Measurements from ENCODE around the gene UTS2R.

The UTS2R gene

GRCh38 chr17:82361885-82362633 is 9.5 kb upstream of the UTS2R start:
- Histone ChIP-seq H3K27ac (ENCODE audit: low read length) (peak overlapping the region; percentile 19), H2AFZ (ENCODE audit: low read depth, low read length) (no peak overlapping the region), H3K27me3 (ENCODE audit: insufficient read depth, low read length, poor library complexity) (no peaks in the 10 kb centered on the region), H4K20me1 (ENCODE audit: insufficient read depth, low read length) (peaks cover 20% of the 10 kb centered on the region), H3K4me3 (ENCODE audit: low read depth in 1 of 2, low read length in 2 of 2) (peak overlapping the region in 1 of 2 experiments; percentile 31; a peak in 2 of 4 replicates), H3K4me1 (ENCODE audit: insufficient read depth, low read length) (peaks cover 62% of the 10 kb centered on the region), H3K36me3 (ENCODE audit: insufficient read depth, low read length) (peaks cover 22% of the 10 kb centered on the region), H3K79me2 (ENCODE audit: insufficient read depth, low read length) (peaks cover 26% of the 10 kb centered on the region), H3K9me3 (ENCODE audit: insufficient read depth, low read length, severe bottlenecking) (no peaks in the 10 kb centered on the region), H3K9ac (ENCODE audit: low read depth, low read length) (peak overlapping the region; percentile 18; the same call in 1 of the 2 replicates), H3K4me2 (ENCODE audit: insufficient read depth, low read length) (peak overlapping the region; percentile 31)
- ATAC-seq (ENCODE audit: insufficient read depth, low read depth) (no peak), DNase-seq (no peak)
- no peak for TF ChIP-seq EZH2 (IDR thresholded peaks at IDR 0.05; ENCODE audit: borderline replicate concordance, low read depth, low read length, severe bottlenecking)
- TF ChIP-seq, protein P1, sequence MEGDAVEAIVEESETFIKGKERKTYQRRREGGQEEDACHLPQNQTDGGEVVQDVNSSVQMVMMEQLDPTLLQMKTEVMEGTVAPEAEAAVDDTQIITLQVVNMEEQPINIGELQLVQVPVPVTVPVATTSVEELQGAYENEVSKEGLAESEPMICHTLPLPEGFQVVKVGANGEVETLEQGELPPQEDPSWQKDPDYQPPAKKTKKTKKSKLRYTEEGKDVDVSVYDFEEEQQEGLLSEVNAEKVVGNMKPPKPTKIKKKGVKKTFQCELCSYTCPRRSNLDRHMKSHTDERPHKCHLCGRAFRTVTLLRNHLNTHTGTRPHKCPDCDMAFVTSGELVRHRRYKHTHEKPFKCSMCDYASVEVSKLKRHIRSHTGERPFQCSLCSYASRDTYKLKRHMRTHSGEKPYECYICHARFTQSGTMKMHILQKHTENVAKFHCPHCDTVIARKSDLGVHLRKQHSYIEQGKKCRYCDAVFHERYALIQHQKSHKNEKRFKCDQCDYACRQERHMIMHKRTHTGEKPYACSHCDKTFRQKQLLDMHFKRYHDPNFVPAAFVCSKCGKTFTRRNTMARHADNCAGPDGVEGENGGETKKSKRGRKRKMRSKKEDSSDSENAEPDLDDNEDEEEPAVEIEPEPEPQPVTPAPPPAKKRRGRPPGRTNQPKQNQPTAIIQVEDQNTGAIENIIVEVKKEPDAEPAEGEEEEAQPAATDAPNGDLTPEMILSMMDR (IDR thresholded peaks at IDR 0.05; ENCODE audit: borderline replicate concordance, extremely low read depth, low read length, poor library complexity, severe bottlenecking): no peak

DNA sequence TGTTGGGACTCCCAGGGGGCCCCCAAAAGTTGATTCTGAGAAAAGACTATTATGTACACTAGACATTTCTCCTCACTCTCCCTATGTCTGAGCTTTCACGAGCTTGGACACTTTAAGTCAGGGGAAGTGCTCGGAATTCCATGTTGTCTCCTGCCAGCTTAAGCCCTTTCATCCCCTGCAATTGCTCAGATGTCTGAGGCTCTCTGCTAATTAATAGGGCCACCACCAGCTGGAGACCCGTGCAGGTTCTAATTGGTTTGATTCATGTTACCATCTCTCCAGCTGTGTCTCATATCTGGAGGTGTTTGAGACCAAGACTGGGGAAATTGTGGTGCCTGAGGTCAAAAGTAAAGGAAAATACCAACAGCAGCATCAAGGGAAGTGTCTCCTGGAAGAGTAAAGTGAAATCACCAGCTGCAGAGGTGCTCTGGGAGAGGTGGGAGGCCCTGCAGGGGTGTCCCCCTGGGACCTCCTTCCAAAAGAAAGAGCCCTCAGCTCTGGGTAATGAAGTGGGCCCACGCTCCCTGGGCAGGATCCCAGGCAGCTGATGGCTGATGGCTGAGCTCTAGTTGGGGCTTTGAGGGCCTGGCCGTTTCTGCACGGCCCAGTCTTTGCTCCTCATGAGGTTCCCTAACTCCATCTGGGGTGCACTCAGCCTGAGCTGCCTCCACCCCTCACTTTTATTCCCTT is 5.8 kb upstream of the UTS2R start:
- TF ChIP-seq, protein P1 (IDR thresholded peaks at IDR 0.05; ENCODE audit: borderline replicate concordance, extremely low read depth, low read length, poor library complexity, severe bottlenecking): no peak
- no peak for TF ChIP-seq EZH2 (IDR thresholded peaks at IDR 0.05; ENCODE audit: borderline replicate concordance, low read depth, low read length, severe bottlenecking)
- no peak overlapping the region for H3K4me2 ChIP-seq (ENCODE audit: insufficient read depth, low read length)
- H3K4me3 ChIP-seq (ENCODE audit: low read depth in 1 of 2, low read length in 2 of 2): no peak overlapping the region

GRCh38 chr17:82366749-82367148 is 4.8 kb upstream of the UTS2R start:
- H3K4me3 ChIP-seq (ENCODE audit: low read depth in 1 of 2, low read length in 2 of 2): no peak overlapping the region
- H3K79me2 ChIP-seq (ENCODE audit: insufficient read depth, low read length): peaks cover 15% of the 10 kb centered on the region
- no peaks in the 10 kb centered on the region for H3K9me3 ChIP-seq (ENCODE audit: insufficient read depth, low read length, severe bottlenecking)
- peaks cover 43% of the 10 kb centered on the region for H3K4me1 ChIP-seq (ENCODE audit: insufficient read depth, low read length)
- no peak for TF ChIP-seq EZH2 (IDR thresholded peaks at IDR 0.05; ENCODE audit: borderline replicate concordance, low read depth, low read length, severe bottlenecking)
- TF ChIP-seq, protein P1 (IDR thresholded peaks at IDR 0.05; ENCODE audit: borderline replicate concordance, extremely low read depth, low read length, poor library complexity, severe bottlenecking): no peak
- peak overlapping the region; percentile 60; the same call in 1 of the 2 replicates for H3K4me2 ChIP-seq (ENCODE audit: insufficient read depth, low read length)
- H3K9ac ChIP-seq (ENCODE audit: low read depth, low read length): peak overlapping the region; percentile 48; the same call in 1 of the 2 replicates
- peaks cover 17% of the 10 kb centered on the region for H4K20me1 ChIP-seq (ENCODE audit: insufficient read depth, low read length)
- DNase-seq (no peak), ATAC-seq (ENCODE audit: insufficient read depth, low read depth) (no peak)
- no peak overlapping the region for H3K27ac ChIP-seq (ENCODE audit: low read length)
- H2AFZ ChIP-seq (ENCODE audit: low read depth, low read length): no peak overlapping the region
- H3K27me3 ChIP-seq (ENCODE audit: insufficient read depth, low read length, poor library complexity): no peaks in the 10 kb centered on the region
- peaks cover 18% of the 10 kb centered on the region for H3K36me3 ChIP-seq (ENCODE audit: insufficient read depth, low read length)

More for the DNA sequence above, 5.8 kb upstream of the UTS2R start:
- H3K9ac ChIP-seq (ENCODE audit: low read depth, low read length): no peak overlapping the region
- H3K27me3 ChIP-seq (ENCODE audit: insufficient read depth, low read length, poor library complexity): no peaks in the 10 kb centered on the region
- peaks cover 48% of the 10 kb centered on the region for H3K4me1 ChIP-seq (ENCODE audit: insufficient read depth, low read length)
- DNase-seq: peak; percentile 32
- peaks cover 22% of the 10 kb centered on the region for H3K36me3 ChIP-seq (ENCODE audit: insufficient read depth, low read length)
- H3K9me3 ChIP-seq (ENCODE audit: insufficient read depth, low read length, severe bottlenecking): no peaks in the 10 kb centered on the region
- peaks cover 20% of the 10 kb centered on the region for H4K20me1 ChIP-seq (ENCODE audit: insufficient read depth, low read length)
- H3K27ac ChIP-seq (ENCODE audit: low read length): no peak overlapping the region
- no peak for ATAC-seq (ENCODE audit: insufficient read depth, low read depth)
- peaks cover 19% of the 10 kb centered on the region for H3K79me2 ChIP-seq (ENCODE audit: insufficient read depth, low read length)
- no peak overlapping the region for H2AFZ ChIP-seq (ENCODE audit: low read depth, low read length)

Data from DND-41 (cell line).